ENCODE results near the gene CCNI2. TPM values are rescaled to one million over a fixed set of nuclear protein-coding genes. Genes with fewer than 3 reads are reported as not detected.

Gene CCNI2
- total RNA-seq, 1 experiment from 2014 or later = not detected

DNA sequence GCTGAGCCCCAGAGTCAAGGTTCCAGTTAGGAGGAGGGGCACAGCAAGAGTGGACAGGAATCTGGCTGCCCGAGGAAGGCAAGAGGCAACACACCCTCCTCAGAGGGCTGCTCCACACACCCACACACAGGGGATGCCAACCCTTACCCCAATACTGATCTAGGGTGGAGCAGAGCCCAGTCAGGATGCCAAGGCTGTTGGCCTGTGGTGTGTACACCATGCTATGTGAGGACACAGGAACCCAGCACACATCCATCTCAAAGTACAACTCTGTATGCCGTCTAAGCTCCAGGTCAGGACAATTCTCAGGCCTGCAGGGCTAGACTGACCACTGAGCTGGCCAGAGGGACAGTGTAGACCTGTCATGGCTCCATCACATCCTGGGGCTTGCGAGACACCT is 27.2 kb downstream of the CCNI2 start:
- no peak for DNase-seq (ENCODE audit: low read depth, low spot score)
- in situ Hi-C loops (cut with HindIII; ENCODE audit: low pct_unique_long_range_greater_than_20kb, low sequenced_read_pairs) = no loop called here

DNA sequence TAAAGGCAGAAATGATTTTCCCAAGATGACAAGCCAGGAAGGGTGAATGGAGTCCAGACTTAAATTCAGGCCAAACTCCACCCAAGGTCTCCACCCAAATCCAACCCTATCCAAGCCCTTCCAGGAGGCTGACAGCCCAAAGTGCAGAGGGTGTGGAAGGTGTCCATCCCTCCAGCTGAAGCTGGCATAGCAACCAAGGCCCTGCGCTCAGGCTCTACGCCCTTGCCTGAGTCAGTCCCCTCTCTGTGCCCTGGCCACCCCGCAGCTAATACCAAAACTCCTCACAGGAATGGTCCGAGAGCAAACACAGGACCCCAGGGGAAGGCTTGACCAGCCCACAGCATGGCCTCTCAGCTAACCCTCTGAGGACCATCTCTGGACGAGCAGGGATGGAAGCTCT is 27.7 kb downstream of the CCNI2 start:
- no peak for DNase-seq (ENCODE audit: low read depth, low spot score)
- in situ Hi-C loops (cut with HindIII; ENCODE audit: low pct_unique_long_range_greater_than_20kb, low sequenced_read_pairs) = no loop called here

DNA sequence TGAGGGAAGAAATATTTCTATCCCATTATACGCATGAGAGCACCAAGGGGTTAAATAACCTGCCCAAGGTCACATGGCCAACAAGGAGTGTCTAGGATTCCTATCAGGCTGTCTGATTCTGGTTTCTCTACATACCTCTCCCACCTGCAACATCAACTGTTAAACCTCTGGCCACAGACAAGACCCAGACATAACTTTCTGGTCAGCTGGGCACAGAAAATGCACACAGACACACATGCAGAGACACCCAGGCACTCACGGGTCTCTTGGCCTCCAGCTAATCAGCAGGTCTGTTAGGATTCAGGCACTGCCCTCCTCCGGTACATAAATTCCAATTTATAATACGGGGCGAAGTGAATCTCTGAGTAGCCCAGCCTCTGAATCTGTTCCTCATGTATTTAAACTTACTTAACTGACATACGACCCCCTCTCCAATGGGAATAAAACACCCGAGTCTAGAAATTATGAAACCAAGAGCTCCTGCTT is 28.3 kb downstream of the CCNI2 start:
- in situ Hi-C loops (cut with HindIII; ENCODE audit: low pct_unique_long_range_greater_than_20kb, low sequenced_read_pairs) = no loop called here
- no peak for DNase-seq (ENCODE audit: low read depth, low spot score)

DNA sequence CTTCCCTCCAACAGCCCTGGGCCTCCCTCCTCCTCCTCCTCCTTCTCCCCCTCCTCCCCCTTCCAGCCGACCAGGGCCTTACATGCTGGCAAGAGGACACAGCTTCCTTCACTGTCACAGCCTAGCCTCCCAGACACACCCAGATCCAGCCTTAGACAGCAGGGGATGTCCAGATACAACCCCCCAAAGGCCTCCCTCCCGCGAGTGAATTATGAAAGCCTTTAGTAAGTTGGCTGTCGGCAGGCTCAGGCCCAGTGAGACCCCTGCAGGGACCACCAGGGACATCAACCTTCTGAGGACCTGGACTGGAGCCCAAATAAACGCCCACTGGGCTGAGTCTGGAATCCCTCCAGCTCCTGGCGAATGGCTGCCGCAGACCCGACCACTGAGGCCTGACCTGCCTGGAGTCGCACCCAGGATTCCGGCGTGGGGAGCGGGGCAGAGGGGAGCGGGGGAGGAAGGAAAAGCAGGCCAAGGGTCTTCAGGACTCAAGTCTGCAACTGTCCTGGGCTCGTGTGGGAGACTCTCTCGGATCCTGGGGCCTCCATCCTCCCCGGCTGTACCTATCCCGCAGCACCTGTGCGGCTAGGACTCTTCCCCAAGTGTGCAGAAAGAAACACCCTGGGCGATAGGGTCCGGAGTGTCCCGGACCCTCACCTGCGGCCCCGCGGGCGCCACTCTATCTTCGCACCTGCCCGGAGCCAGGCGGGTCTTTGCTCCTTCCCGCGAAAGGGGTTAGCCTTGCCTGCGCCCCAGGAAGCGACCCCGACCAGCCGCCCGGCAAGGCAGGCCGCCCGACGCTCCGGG is 29.1 kb downstream of the CCNI2 start:
- peak; percentile 25 for DNase-seq (ENCODE audit: low read depth, low spot score)
- in situ Hi-C loops (cut with HindIII; ENCODE audit: low pct_unique_long_range_greater_than_20kb, low sequenced_read_pairs) = no loop called here

DNA sequence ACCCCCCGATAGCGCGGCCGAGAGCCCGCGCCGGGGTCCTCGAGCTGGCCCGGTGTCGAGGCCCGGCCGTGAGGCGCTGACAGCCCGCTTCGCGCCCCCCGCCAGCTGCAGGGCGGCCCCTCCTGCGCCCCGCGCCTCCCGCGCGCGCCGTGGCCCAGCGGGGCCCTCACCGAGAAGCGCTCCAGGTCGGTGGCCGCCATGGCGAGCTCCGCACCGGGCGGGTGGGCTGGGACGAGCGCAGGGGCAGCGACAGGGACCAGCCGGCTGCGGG is 29.6 kb downstream of the CCNI2 start:
- DNase-seq (ENCODE audit: low read depth, low spot score) = no peak
- in situ Hi-C loops (cut with HindIII; ENCODE audit: low pct_unique_long_range_greater_than_20kb, low sequenced_read_pairs) = no loop called here

DNA sequence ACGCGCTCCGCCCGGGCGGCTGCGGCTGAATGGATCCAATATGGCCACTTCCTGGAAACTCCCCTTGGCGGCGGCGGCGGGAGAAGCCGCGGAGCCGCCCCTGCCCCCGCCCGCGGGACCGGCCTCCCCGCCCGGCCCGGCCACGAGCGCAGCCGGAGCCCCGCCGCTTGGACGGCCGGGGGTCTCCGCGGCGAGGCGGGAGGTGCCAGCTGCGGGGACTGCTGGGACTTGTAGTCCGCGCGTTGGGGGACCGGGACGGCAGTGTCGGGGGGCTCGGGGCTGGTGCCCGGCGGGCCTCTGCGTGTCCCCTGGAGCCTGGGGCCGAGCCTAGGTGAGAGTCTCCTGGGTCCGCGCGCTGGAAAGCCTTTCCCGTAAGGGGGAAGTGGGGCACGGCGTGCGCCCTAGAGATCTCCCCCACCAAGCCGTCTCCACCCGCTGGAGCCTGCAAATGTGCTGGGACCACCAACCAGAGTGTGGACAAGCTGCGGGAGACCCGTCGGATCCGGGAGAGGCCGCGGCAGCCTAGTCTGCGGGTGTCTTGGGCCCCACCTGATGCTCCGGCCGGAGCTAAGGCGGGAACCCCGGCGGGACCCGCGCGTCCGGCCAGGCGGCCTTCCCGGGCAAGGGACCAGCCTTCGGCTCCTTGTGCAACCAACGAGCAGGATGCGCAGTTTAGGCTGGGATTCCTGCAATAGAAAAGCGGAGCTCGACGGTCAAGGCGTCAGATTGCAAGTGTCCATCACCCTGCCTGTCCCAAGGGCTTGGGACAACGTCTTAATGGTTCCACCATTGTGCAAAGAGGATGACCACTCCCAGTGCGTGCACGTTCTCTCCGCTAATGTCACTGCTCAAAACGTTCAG is 30.2 kb downstream of the CCNI2 start, which contains the start of gene SEPTIN8:
TSS of gene SEPTIN8 (minus strand) at position 31 of the 861 bp plus-strand sequence. CDS start 102 bp downstream, outside the sequence.
- peak; percentile 22 for DNase-seq (ENCODE audit: low read depth, low spot score)
- in situ Hi-C loops (cut with HindIII; ENCODE audit: low pct_unique_long_range_greater_than_20kb, low sequenced_read_pairs) = no loop called here

DNA sequence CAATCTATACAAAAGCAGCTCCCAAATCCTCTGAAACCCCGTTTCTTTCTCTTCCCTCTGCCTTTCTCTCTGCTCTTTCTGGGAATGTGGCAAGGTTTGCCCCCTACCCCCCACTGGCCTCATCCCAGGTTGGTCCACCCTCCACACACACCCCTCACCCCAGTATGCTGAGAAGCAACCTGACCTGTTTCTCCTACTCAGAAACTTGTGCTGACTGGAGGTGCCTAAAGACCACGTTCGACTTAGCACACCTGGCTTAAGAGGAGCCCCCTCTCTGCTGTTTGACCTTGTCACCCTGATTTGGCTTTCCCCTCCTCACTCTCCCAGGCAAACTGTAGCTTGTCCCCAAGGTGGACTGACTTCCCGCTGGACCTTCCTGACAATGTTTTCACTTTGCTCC is 30.9 kb downstream of the CCNI2 start:
- in situ Hi-C loops (cut with HindIII; ENCODE audit: low pct_unique_long_range_greater_than_20kb, low sequenced_read_pairs) = no loop called here
- DNase-seq (ENCODE audit: low read depth, low spot score) = no peak

DNA sequence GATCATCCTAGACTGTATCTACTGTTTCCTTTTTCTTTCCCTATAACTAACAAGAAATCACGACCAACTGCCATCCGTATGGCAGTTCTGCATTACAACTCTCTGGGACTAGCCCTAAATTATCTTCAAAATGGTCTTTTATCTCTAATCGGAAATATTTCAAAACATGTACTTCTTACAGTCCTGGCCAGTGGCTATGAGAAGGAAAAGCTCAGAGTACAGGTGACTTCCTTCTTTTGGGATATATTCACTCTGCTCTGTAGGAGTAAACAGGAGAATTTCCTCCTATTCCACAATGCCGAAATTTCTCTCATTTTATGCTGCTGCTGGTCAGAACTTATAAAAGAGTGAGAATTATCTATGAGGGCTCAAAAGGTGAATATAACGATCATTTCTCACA is 31.6 kb downstream of the CCNI2 start:
- in situ Hi-C loops (cut with HindIII; ENCODE audit: low pct_unique_long_range_greater_than_20kb, low sequenced_read_pairs) = no loop called here
- DNase-seq (ENCODE audit: low read depth, low spot score) = no peak

DNA sequence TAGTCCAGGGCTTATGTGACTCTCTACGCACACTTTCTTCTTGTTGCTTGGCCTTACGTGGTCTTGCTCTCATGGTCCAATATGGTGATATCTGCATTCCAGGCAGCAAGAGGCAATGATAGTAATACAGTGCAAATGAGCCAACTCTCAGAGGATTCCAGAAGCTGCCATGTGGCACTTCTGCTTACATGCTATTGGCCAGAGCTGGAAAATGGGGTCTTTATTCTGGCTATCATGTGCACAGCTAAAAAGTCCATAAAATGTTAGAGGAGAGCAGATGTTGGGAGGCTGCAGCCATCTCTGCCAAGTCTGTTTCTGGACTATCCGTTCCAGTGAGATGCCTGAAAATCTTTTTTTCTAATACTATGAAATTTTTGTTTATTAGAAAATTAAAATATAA is 32.7 kb downstream of the CCNI2 start:
- in situ Hi-C loops (cut with HindIII; ENCODE audit: low pct_unique_long_range_greater_than_20kb, low sequenced_read_pairs) = no loop called here
- peak; percentile 56 for DNase-seq (ENCODE audit: low read depth, low spot score)

DNA sequence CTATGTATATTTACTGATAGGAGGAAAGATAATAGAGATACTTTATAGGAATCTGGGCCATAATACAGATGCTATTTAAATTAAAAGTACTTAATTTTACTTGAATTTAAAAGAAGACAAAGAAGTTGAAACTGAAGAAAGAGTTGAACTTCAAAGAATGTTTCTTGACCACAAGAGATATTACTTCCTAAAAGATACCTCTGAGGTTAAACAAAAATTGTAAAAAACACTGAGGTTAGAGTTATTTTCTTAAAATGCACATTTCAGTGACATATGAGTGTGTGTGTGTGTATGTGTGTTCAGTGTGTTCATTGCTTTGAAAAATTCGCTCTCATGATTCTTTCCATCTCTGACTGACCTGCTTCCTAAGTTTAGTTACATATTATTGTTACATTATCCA is 33.4 kb downstream of the CCNI2 start:
- DNase-seq (ENCODE audit: low read depth, low spot score) = no peak
- in situ Hi-C loops (cut with HindIII; ENCODE audit: low pct_unique_long_range_greater_than_20kb, low sequenced_read_pairs) = no loop called here

DNA sequence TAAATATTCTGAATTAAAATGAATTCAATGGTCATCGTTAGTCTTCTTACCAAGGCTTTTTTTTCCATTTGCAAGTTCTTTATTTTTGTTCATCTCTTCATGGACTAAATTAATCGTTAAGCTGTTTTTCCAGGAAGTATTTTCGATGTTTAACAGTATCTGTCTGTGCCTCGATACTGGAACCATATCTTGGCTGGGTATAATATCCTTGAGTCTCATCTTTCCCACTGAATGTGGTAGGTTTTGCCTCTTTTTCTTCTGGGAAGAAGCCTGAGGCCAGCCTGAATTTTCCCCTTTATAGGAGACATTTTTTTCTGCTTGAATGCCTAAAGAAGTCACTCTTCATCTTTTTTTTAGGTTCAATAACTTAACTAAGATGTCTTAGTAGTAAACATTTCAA is 33.8 kb downstream of the CCNI2 start:
- no peak for DNase-seq (ENCODE audit: low read depth, low spot score)
- in situ Hi-C loops (cut with HindIII; ENCODE audit: low pct_unique_long_range_greater_than_20kb, low sequenced_read_pairs) = no loop called here

DNA sequence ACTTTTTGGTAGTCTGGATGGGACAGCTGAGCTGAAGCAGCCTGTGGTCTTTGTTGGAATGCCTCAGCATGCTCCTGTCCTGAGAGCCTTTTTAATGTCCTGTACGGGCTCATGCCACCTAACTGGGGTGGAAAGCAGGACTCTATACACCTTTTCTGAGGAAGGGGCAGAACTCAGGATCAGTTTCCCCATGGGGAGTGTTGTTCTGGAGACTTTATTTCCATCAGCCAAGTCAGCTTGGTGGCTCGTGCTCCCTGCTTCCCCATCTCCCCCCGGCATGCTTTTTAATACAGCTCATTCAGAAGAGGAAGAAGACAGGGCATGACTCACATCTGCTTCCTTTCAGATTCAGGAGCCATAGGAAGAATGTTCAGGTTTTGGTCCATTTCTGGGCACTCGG is 34.9 kb downstream of the CCNI2 start:
- no peak for DNase-seq (ENCODE audit: low read depth, low spot score)
- in situ Hi-C loops (cut with HindIII; ENCODE audit: low pct_unique_long_range_greater_than_20kb, low sequenced_read_pairs) = no loop called here

DNA sequence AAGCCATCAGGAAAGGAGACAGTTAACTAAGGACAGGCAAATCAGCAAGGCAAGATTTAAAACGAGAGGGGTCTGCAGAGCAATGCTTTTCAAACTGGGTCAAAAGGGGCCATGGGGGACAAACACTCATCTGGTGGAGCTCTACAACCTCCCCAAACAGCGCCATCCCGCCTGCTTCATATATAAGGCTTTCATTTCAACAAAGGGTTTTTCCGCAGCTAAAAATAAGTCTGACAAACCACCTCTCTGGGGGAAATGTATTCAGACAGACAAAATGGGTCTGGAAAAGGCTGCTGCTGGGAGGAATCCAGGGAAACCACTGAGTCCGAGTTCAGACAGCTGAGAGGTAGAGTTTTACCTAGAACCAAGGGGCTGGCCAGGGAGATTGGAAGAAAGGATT is 38.1 kb downstream of the CCNI2 start:
- in situ Hi-C loops (cut with HindIII; ENCODE audit: low pct_unique_long_range_greater_than_20kb, low sequenced_read_pairs) = no loop called here
- DNase-seq (ENCODE audit: low read depth, low spot score) = no peak

DNA sequence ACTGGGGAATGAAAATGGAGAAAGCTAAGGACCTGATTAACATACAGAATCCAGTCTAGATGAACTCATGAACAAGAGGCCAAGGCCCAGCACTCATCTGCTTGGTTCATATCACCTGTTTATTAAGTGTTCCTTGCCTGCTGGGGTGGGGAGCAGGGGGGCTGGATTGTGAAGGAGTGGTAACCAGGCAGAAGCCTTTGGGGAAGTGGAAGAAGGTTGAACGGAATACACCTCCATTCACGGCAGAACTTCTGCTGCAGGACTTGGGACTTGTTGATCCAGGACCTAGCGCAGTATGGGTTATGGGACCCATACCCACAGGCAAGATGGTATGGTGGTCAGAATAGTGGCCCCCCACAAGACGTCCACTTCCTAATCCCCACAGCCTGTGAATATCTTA is 38.6 kb downstream of the CCNI2 start:
- DNase-seq (ENCODE audit: low read depth, low spot score) = no peak
- in situ Hi-C loops (cut with HindIII; ENCODE audit: low pct_unique_long_range_greater_than_20kb, low sequenced_read_pairs) = no loop called here

DNA sequence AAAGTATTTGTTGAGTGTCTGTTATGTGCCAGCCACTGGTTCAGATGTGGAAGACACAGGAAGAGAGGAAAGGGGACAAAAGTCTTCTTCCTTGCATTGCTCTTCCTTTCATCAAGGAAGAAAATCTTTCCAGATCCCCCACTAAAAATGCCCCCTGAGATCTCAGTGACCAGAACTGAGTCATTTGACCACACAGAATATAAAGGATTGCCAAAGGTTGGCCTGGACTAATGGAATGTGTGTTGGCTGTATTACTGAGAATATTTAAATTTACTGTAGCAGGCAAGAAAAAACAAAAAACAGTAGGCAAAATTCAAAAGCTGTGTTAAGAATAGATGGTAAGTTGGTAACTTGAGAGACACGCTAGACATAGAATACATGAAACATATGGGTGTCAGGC is 39.9 kb downstream of the CCNI2 start:
- in situ Hi-C loops (cut with HindIII; ENCODE audit: low pct_unique_long_range_greater_than_20kb, low sequenced_read_pairs) = no loop called here

DNA sequence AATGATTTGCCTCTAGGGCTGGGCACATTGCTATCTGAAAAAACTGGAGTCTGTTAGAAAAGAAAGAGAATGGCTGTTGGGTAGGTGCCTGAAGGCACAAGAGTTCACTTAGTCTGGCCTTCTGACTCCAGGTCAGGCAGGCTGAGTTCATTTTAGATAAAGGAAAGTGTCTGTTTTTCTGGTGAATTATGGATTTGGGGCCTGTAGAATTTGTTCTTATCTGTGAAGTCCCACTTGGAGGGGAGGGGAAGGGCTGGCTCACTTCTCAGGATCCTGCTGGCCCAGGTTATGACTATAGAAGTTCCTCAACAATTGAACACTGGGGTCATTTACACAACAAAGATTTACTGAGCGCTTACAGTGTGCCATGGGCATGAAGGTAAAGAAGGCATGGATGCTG is 41.3 kb downstream of the CCNI2 start:
- no peak for DNase-seq (ENCODE audit: low read depth, low spot score)
- in situ Hi-C loops (cut with HindIII; ENCODE audit: low pct_unique_long_range_greater_than_20kb, low sequenced_read_pairs) = no loop called here

More for the DNA sequence above, 39.9 kb downstream of the CCNI2 start:
- no peak for DNase-seq (ENCODE audit: low read depth, low spot score)

DNA sequence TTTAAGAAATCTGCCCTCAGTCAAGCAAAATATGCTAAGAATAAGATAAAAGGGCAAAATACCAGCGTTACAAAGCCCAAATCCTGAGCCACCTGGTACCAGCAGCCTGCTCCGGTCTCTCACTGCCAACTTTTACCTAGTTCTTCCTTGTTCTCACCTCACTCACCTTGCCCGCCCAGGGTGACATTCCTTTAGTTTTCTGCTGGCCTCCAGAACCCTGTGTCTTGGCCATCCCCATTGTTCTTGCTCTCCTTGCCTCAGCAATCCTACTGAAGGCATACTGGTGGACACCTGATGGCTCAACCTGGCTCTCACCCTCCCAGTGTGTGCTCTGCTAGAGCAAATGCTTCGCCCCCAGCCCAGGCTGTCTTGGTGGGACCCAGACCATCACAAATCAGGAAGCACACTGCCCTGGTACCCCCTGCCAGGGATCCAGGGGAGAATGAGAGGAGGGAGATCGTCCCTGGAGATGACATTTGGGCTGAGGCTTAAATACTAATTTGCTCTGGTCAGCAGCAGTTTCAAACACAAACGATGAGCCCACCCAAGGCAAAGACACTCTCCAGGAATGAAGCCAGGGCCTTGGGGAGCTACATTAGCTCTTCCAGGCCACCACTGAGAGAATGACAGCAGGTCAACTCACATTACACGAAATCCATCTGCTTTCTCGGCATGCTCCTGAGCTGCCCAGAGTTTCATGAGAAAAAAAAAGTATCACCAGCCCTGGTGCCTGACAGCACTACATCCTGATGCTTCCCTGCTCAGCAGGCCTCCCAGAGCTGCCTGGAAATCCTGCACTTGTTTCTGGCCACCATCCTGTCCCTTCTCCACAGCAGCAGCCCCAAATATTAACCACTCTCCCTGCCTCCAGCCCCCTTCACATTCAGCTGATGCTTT is 42.0 kb downstream of the CCNI2 start:
- no peak for DNase-seq (ENCODE audit: low read depth, low spot score)
- in situ Hi-C loops (cut with HindIII; ENCODE audit: low pct_unique_long_range_greater_than_20kb, low sequenced_read_pairs) = no loop called here
